ENCODE results near the gene SYNPO2. TPM values are rescaled to one million over a fixed set of nuclear protein-coding genes. Genes with fewer than 3 reads are reported as not detected.

SYNPO2 gene
- total and polyA plus RNA-seq, 3 experiments from 2014 or later, result 0.16 to 0.22 (median 0.21) TPM

DNA sequence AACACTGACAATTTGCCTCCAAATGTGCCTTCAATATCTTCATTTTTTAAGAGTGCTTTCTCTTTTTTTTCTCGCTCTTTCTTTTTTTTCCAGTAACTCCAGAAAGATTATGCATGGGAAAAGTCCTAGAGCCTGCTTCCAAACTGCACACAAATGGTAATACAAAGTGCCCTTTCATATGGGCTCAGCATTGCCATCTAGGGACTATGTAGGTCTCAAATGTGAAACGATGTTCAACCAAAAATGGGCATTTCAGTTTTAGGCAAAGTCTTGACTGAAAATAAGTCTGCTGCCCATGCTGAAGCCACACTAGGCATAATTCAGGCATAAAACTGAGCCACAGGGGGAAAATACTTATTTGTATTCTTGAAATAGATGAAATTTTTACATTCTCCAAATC lies 65.6 kb downstream of the SYNPO2 start:
- H3K4me3 ChIP-seq (ENCODE audit: low read length), result no peak overlapping the region
- no peak for DNase-seq
- H3K36me3 ChIP-seq (ENCODE audit: insufficient read depth, low read length), result no peaks in the 10 kb centered on the region
- Mint-ChIP-seq H3K36me3 (no peaks in the 10 kb centered on the region), H3K9me3 (no peaks in the 10 kb centered on the region), H3K4me3 (no peak overlapping the region), H3K27ac (no peak overlapping the region), H3K4me1 (no peaks in the 10 kb centered on the region), H3K27me3 (peaks cover 0 to 9% of the 10 kb centered on the region in 2 donors)
- H3K9me3 ChIP-seq (ENCODE audit: low read length), result no peaks in the 10 kb centered on the region
- no peak overlapping the region for H3K27ac ChIP-seq (ENCODE audit: low read depth, low read length)
- POLR2A ChIA-PET, result no interaction called here
- no peaks in the 10 kb centered on the region for H3K27me3 ChIP-seq (ENCODE audit: insufficient read depth, low read length, poor library complexity, severe bottlenecking)
- no peaks in the 10 kb centered on the region for H3K4me1 ChIP-seq (ENCODE audit: insufficient read depth, low read length)
- CTCF ChIA-PET, result no interaction called here

DNA sequence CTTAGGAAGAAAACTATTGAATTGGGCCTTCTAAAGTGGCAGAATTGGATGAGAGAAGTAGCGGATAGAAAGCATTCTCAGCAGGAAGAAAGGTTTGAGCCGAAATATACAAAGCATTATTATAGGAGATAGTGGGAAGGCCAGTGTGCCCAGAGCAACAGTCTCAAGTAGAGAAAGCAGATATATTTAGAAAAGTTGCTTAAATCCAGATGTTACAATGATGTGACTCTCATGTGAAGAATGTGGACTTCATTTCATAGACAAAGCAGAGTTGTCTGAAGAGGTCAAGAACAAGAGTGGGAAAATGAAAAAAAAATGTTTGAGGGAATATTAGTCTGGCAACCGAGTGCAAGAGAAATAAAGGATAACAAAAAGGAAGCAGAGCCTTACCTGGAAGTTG lies 66.9 kb downstream of the SYNPO2 start:
- H3K4me1 Mint-ChIP-seq, result no peaks in the 10 kb centered on the region
- no peaks in the 10 kb centered on the region for H3K4me1 ChIP-seq (ENCODE audit: insufficient read depth, low read length)
- H3K27ac Mint-ChIP-seq, result no peak overlapping the region
- ChIA-PET CTCF (no interaction called here), POLR2A (no interaction called here)
- H3K27me3 Mint-ChIP-seq, result peaks cover 0 to 16% of the 10 kb centered on the region in 2 donors
- no peaks in the 10 kb centered on the region for H3K36me3 ChIP-seq (ENCODE audit: insufficient read depth, low read length)
- no peaks in the 10 kb centered on the region for H3K36me3 Mint-ChIP-seq
- no peaks in the 10 kb centered on the region for H3K9me3 Mint-ChIP-seq
- no peak overlapping the region for H3K4me3 ChIP-seq (ENCODE audit: low read length)
- H3K4me3 Mint-ChIP-seq, result no peak overlapping the region
- DNase-seq, result no peak
- H3K27ac ChIP-seq (ENCODE audit: low read depth, low read length), result no peak overlapping the region
- H3K27me3 ChIP-seq (ENCODE audit: insufficient read depth, low read length, poor library complexity, severe bottlenecking), result no peaks in the 10 kb centered on the region
- H3K9me3 ChIP-seq (ENCODE audit: low read length), result no peaks in the 10 kb centered on the region

GRCh38 chr4:118957722-118958445 lies 69.2 kb downstream of the SYNPO2 start:
- H3K9me3 Mint-ChIP-seq, result no peaks in the 10 kb centered on the region
- H3K27ac Mint-ChIP-seq, result no peak overlapping the region
- no peak overlapping the region for H3K4me3 Mint-ChIP-seq
- H3K4me1 ChIP-seq (ENCODE audit: insufficient read depth, low read length), result no peaks in the 10 kb centered on the region
- no peak overlapping the region for H3K4me3 ChIP-seq (ENCODE audit: low read length)
- H3K27ac ChIP-seq (ENCODE audit: low read depth, low read length), result no peak overlapping the region
- CTCF ChIA-PET, result no interaction called here
- POLR2A ChIA-PET, result no interaction called here
- H3K4me1 Mint-ChIP-seq, result no peaks in the 10 kb centered on the region
- H3K27me3 ChIP-seq (ENCODE audit: insufficient read depth, low read length, poor library complexity, severe bottlenecking), result no peaks in the 10 kb centered on the region
- H3K36me3 Mint-ChIP-seq, result no peaks in the 10 kb centered on the region
- no peaks in the 10 kb centered on the region for H3K36me3 ChIP-seq (ENCODE audit: insufficient read depth, low read length)
- DNase-seq, result no peak
- H3K9me3 ChIP-seq (ENCODE audit: low read length), result no peaks in the 10 kb centered on the region
- peaks cover 0 to 26% of the 10 kb centered on the region in 2 donors for H3K27me3 Mint-ChIP-seq

- Histone ChIP-seq H3K4me3 (ENCODE audit: low read length) (no peak overlapping the region), H3K27ac (ENCODE audit: low read depth, low read length) (no peak overlapping the region), H3K27me3 (ENCODE audit: insufficient read depth, low read length, poor library complexity, severe bottlenecking) (no peaks in the 10 kb centered on the region), H3K9me3 (ENCODE audit: low read length) (no peaks in the 10 kb centered on the region), H3K36me3 (ENCODE audit: insufficient read depth, low read length) (no peaks in the 10 kb centered on the region), H3K4me1 (ENCODE audit: insufficient read depth, low read length) (no peaks in the 10 kb centered on the region)
- POLR2A ChIA-PET, result no interaction called here
- H3K36me3 Mint-ChIP-seq, result no peaks in the 10 kb centered on the region
- peaks cover 0 to 20% of the 10 kb centered on the region in 2 donors for H3K27me3 Mint-ChIP-seq
- H3K4me3 Mint-ChIP-seq, result no peak overlapping the region
- no peaks in the 10 kb centered on the region for H3K4me1 Mint-ChIP-seq
- no peak overlapping the region for H3K27ac Mint-ChIP-seq
- no peaks in the 10 kb centered on the region for H3K9me3 Mint-ChIP-seq
- no peak for DNase-seq
- CTCF ChIA-PET, result no interaction called here
Observed at GRCh38 chr4:118962540-118962939, 73.9 kb downstream of the SYNPO2 start.

GRCh38 chr4:118964891-118965411 lies 76.3 kb downstream of the SYNPO2 start:
- no peaks in the 10 kb centered on the region for H3K36me3 Mint-ChIP-seq
- no peak overlapping the region for H3K4me3 Mint-ChIP-seq
- Histone ChIP-seq H3K4me3 (ENCODE audit: low read length) (no peak overlapping the region), H3K27me3 (ENCODE audit: insufficient read depth, low read length, poor library complexity, severe bottlenecking) (no peaks in the 10 kb centered on the region), H3K27ac (ENCODE audit: low read depth, low read length) (no peak overlapping the region), H3K36me3 (ENCODE audit: insufficient read depth, low read length) (no peaks in the 10 kb centered on the region), H3K9me3 (ENCODE audit: low read length) (no peaks in the 10 kb centered on the region), H3K4me1 (ENCODE audit: insufficient read depth, low read length) (no peaks in the 10 kb centered on the region)
- peaks cover 0 to 12% of the 10 kb centered on the region in 2 donors for H3K27me3 Mint-ChIP-seq
- H3K27ac Mint-ChIP-seq, result no peak overlapping the region
- CTCF ChIA-PET, result interaction anchor here (0.5 kb wide), 1 partner anchor 1196 kb away, joined by 3 read pairs; no protein-coding TSS in a partner anchor
- POLR2A ChIA-PET, result no interaction called here
- peaks cover 7 to 12% (median 10%) of the 10 kb centered on the region in 3 donors for H3K4me1 Mint-ChIP-seq
- no peak for DNase-seq
- H3K9me3 Mint-ChIP-seq, result no peaks in the 10 kb centered on the region

DNA sequence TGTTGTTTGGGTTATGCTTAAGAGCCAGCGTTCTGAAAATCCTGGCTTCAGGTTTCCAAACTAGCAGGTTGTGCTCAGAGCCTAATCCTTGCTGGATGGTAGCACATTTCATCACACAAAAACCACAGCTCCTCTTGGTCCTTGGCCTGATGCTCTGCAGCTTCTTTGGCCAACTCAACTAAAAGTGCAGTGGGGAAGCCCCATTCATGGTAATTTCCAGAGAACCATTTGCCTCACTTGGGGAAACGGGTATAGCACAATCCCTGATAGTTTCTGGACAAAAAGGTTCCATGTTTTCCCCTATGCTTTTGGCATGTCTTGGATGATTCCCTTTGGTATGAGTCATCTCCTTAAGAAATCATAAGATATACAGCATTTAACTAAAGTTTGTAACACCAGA lies 78.7 kb downstream of the SYNPO2 start:
- no peaks in the 10 kb centered on the region for H3K27me3 Mint-ChIP-seq
- no peak overlapping the region for H3K27ac ChIP-seq (ENCODE audit: low read depth, low read length)
- H3K4me1 ChIP-seq (ENCODE audit: insufficient read depth, low read length), result no peaks in the 10 kb centered on the region
- no peak overlapping the region for H3K4me3 ChIP-seq (ENCODE audit: low read length)
- no peaks in the 10 kb centered on the region for H3K36me3 ChIP-seq (ENCODE audit: insufficient read depth, low read length)
- POLR2A ChIA-PET, result interaction anchor here (0.7 kb wide), 1 partner anchor 490 kb away, joined by 8 read pairs; no protein-coding TSS in a partner anchor
- H3K4me3 Mint-ChIP-seq, result no peak overlapping the region
- CTCF ChIA-PET, result interaction anchor here (1.1 to 2.1 kb wide), 3 partner anchors 14 to 196 kb away, joined by 3 to 4 read pairs (median 3); no protein-coding TSS in a partner anchor
- no peak for DNase-seq
- H3K36me3 Mint-ChIP-seq, result no peaks in the 10 kb centered on the region
- H3K4me1 Mint-ChIP-seq, result peaks cover 7 to 12% (median 10%) of the 10 kb centered on the region in 3 donors
- no peaks in the 10 kb centered on the region for H3K9me3 Mint-ChIP-seq
- H3K27me3 ChIP-seq (ENCODE audit: insufficient read depth, low read length, poor library complexity, severe bottlenecking), result no peaks in the 10 kb centered on the region
- H3K9me3 ChIP-seq (ENCODE audit: low read length), result no peaks in the 10 kb centered on the region
- no peak overlapping the region for H3K27ac Mint-ChIP-seq

- H3K36me3 Mint-ChIP-seq, result no peaks in the 10 kb centered on the region
- peak overlapping the region in 2 of 8 donors; percentile 42 to 82 for H3K27ac Mint-ChIP-seq
- DNase-seq, result no peak
- ChIA-PET CTCF (interaction anchor here (1.3 kb wide), 1 partner anchor 15 kb away, joined by 3 read pairs; no protein-coding TSS in a partner anchor), POLR2A (interaction anchor here (0.7 kb wide), 1 partner anchor 490 kb away, joined by 8 read pairs; no protein-coding TSS in a partner anchor)
- no peak overlapping the region for H3K4me3 ChIP-seq (ENCODE audit: low read length)
- H3K9me3 Mint-ChIP-seq, result no peaks in the 10 kb centered on the region
- no peak overlapping the region for H3K27ac ChIP-seq (ENCODE audit: low read depth, low read length)
- no peaks in the 10 kb centered on the region for H3K9me3 ChIP-seq (ENCODE audit: low read length)
- H3K27me3 Mint-ChIP-seq, result no peaks in the 10 kb centered on the region
- peaks cover 7 to 12% (median 10%) of the 10 kb centered on the region in 3 donors for H3K4me1 Mint-ChIP-seq
- H3K27me3 ChIP-seq (ENCODE audit: insufficient read depth, low read length, poor library complexity, severe bottlenecking), result no peaks in the 10 kb centered on the region
- H3K4me1 ChIP-seq (ENCODE audit: insufficient read depth, low read length), result no peaks in the 10 kb centered on the region
- H3K4me3 Mint-ChIP-seq, result peak overlapping the region in 1 of 7 donors; percentile 20
- no peaks in the 10 kb centered on the region for H3K36me3 ChIP-seq (ENCODE audit: insufficient read depth, low read length)
Observed at GRCh38 chr4:118968005-118968404, 79.4 kb downstream of the SYNPO2 start.

DNA sequence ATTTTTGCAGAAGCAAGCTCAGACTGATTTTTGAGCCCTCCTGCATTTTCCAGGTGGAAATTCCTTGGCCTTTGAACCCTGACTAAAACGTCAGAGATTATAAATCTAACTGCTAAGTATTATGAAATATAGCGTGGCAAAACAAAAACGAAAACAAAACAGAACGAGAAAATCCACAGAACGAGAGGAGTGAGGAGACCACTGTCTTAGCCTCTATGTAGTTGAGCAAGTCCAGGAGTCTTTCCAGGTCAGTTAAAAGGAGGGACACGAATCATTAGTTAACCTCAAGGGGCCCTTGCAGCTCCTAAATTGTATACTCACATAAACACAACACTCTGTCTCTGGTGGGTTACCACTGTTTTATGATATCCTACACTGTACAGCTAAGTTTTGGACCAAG lies 80.2 kb downstream of the SYNPO2 start:
- H3K4me3 ChIP-seq (ENCODE audit: low read length), result no peak overlapping the region
- ChIA-PET POLR2A (no interaction called here), CTCF (no interaction called here)
- no peak overlapping the region for H3K27ac Mint-ChIP-seq
- H3K4me1 Mint-ChIP-seq, result peaks cover 7 to 12% (median 10%) of the 10 kb centered on the region in 3 donors
- no peaks in the 10 kb centered on the region for H3K36me3 Mint-ChIP-seq
- DNase-seq, result no peak
- H3K27ac ChIP-seq (ENCODE audit: low read depth, low read length), result no peak overlapping the region
- H3K36me3 ChIP-seq (ENCODE audit: insufficient read depth, low read length), result no peaks in the 10 kb centered on the region
- H3K4me1 ChIP-seq (ENCODE audit: insufficient read depth, low read length), result no peaks in the 10 kb centered on the region
- H3K27me3 ChIP-seq (ENCODE audit: insufficient read depth, low read length, poor library complexity, severe bottlenecking), result no peaks in the 10 kb centered on the region
- no peaks in the 10 kb centered on the region for H3K9me3 ChIP-seq (ENCODE audit: low read length)
- H3K4me3 Mint-ChIP-seq, result no peak overlapping the region
- no peaks in the 10 kb centered on the region for H3K27me3 Mint-ChIP-seq
- no peaks in the 10 kb centered on the region for H3K9me3 Mint-ChIP-seq

Measured in CD8-positive, alpha-beta memory T cell (primary cell).